Osteocyte (in vitro differentiated cells): ENCODE data around the gene PALM3. TPM values are rescaled to one million over a fixed set of nuclear protein-coding genes. Genes with fewer than 3 reads are reported as not detected.

Source experiments
- DNase-seq: peaks from one replicate; pipeline ENCODE4 v3.0.0; 2021; ENCODE audit warnings: mixed read lengths; ENCODE audit not compliant: unreplicated experiment; ENCODE audit errors: extremely low spot score
- H3K27ac Mint-ChIP-seq: one replicate; pipeline ENCODE4 v1.8.0; 2021; ENCODE audit warnings: mild to moderate bottlenecking, mixed read lengths; ENCODE audit not compliant: unreplicated experiment
- H3K27me3 Mint-ChIP-seq: one replicate; pipeline ENCODE4 v1.8.0; 2021; ENCODE audit warnings: mixed read lengths; ENCODE audit not compliant: unreplicated experiment
- H3K36me3 Mint-ChIP-seq: one replicate; pipeline ENCODE4 v1.8.0; 2021; ENCODE audit warnings: mixed read lengths; ENCODE audit not compliant: unreplicated experiment
- H3K4me1 Mint-ChIP-seq: one replicate; pipeline ENCODE4 v1.8.0; 2021; ENCODE audit warnings: mixed read lengths; ENCODE audit not compliant: unreplicated experiment
- H3K4me3 Mint-ChIP-seq: one replicate; pipeline ENCODE4 v1.8.0; 2021; ENCODE audit warnings: mild to moderate bottlenecking, moderate library complexity, mixed read lengths; ENCODE audit not compliant: unreplicated experiment
- H3K9me3 Mint-ChIP-seq: one replicate; pipeline ENCODE4 v1.8.0; 2021; ENCODE audit warnings: mixed read lengths; ENCODE audit not compliant: unreplicated experiment
- total RNA-seq: library from RNA; stranded (reverse); gene quantifications from 2 replicates; pipeline ENCODE4 v1.2.1, GENCODE V29; 2021
- TF ChIP-seq, protein P1 (sequence below): fragments of 200-600 bp; sonication (generic); IDR thresholded peaks from 2 replicates; pipeline ENCODE4 v1.5.0; 2021; ENCODE audit warnings: antibody characterized with exemption, mild to moderate bottlenecking, moderate library complexity

Gene PALM3
- total RNA-seq, 1 donor from 2014 or later = 0.30 TPM

DNA sequence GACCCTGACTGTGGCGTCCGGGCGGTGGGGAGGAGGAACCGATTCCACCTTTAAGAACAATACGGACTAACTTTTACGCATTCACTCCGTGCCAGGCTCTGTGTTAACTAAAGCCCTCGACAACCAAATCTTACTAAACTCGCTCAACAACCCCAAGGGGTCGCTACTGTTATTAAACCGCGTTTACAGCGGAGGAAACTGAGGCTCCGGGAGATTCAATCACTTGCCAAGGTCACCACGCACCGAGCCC is 27.5 kb upstream of the PALM3 start:
- peaks cover 11% of the 10 kb centered on the region for H3K36me3 Mint-ChIP-seq
- H3K27ac Mint-ChIP-seq = peak overlapping the region; percentile 42
- no peaks in the 10 kb centered on the region for H3K9me3 Mint-ChIP-seq
- TF ChIP-seq, protein P1, sequence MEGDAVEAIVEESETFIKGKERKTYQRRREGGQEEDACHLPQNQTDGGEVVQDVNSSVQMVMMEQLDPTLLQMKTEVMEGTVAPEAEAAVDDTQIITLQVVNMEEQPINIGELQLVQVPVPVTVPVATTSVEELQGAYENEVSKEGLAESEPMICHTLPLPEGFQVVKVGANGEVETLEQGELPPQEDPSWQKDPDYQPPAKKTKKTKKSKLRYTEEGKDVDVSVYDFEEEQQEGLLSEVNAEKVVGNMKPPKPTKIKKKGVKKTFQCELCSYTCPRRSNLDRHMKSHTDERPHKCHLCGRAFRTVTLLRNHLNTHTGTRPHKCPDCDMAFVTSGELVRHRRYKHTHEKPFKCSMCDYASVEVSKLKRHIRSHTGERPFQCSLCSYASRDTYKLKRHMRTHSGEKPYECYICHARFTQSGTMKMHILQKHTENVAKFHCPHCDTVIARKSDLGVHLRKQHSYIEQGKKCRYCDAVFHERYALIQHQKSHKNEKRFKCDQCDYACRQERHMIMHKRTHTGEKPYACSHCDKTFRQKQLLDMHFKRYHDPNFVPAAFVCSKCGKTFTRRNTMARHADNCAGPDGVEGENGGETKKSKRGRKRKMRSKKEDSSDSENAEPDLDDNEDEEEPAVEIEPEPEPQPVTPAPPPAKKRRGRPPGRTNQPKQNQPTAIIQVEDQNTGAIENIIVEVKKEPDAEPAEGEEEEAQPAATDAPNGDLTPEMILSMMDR = peak; percentile 40
- DNase-seq = no peak
- H3K4me3 Mint-ChIP-seq = peak overlapping the region; percentile 74
- no peaks in the 10 kb centered on the region for H3K27me3 Mint-ChIP-seq
- H3K4me1 Mint-ChIP-seq = peaks cover 15% of the 10 kb centered on the region

DNA sequence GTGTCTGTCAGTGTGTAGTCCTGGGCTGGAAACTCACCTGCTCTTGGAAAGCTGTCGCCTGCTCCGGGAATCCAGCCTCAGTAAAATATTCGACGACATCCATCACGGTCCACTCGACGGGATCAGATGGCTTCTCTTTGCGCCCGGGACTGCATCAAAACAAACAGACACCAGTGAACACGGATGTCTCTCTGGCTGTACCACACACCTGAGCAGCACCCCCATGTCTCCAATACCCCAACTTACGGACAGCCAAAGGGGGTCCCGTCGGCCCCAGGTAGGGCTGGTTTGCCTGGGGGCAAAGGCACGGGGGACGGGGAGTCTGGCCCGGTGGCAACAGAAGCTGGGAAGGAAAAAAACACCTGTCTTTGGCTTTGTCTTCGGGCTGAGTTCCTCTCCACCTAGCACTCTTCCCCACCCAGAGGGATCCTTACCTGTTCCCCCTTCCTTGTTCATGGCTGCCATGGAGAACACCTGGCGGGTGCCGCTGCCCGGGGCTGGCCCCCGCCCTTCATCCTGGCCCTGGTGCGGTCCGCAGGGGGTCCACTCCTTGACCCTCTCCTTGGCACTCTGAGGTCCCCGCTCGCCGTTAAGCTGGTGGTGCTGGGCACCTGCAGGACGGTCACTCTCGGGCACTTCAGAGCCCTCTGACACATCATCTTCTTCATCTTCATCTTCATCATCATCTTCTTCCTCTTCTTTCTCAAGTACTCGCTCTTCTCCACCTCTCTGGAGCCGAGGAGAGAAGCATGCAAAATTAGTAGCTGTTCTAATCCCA is 26.9 kb upstream of the PALM3 start:
- no peak for DNase-seq
- Mint-ChIP-seq H3K36me3 (peaks cover 11% of the 10 kb centered on the region), H3K9me3 (no peaks in the 10 kb centered on the region), H3K27ac (peak overlapping the region; percentile 42), H3K27me3 (no peaks in the 10 kb centered on the region), H3K4me3 (peak overlapping the region; percentile 74), H3K4me1 (peaks cover 15% of the 10 kb centered on the region)
- TF ChIP-seq, protein P1 = no peak

DNA sequence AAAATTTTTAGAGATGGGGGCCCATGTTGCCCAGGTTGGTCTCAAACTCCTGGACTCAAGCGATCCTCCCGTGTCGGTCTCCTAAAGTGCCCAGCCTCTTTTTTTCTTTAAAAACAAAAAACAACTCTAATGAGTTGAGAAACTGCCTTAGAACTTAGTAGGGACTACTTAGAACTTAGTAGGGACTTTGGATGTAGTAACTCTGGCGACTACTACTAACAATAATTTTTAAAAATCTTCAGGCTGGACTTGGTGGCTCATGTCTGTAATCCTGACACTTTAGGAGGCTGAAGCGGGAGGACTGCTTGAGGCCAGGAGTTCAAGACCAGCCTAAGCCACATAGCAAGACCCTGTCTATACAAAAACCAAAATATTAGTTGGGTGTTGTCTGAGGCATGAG is 24.2 kb upstream of the PALM3 start:
- Mint-ChIP-seq H3K36me3 (peaks cover 11% of the 10 kb centered on the region), H3K27me3 (no peaks in the 10 kb centered on the region), H3K27ac (no peak overlapping the region), H3K4me1 (peaks cover 18% of the 10 kb centered on the region), H3K9me3 (no peaks in the 10 kb centered on the region), H3K4me3 (no peak overlapping the region)
- no peak for DNase-seq
- TF ChIP-seq, protein P1 = no peak

DNA sequence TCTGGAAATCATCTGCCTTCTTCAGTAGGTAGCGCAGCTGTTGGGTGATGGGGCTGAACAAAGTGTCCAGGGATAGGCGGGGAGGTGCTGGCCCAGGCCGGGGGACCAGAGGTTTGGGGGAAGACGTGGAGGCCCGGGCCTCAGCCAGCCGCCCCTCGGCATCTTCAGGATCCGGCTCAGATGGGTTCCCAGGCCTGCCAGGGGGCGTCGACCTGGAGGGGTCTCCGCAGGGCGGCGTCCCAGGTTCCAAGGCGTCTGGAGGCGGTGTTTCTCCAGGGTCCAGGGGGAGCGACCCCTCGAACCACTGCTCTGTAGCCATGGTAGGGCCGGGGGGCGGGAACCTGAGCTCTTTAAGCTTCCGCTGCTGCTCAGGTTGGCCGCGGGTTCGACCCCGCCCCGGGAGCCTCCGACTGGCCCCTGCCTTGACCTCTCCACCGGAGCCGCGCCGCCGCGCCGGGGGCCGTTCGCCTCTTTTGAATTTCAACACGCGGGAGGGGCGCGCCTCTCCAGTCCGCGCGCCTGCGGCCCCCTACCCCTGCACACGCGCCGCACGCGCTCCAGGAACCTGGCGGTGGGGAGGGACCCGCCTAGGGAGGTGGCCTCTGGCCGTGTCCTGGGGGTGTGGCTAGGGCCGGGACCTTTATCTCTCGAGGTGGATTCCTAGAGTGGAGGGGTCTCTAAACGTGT is 23.6 kb upstream of the PALM3 start, which contains the start of gene C19orf67:
Gene C19orf67 (minus strand): TSS at position 475 of the 687 bp plus-strand sequence. CDS start 156 bp downstream, at position 319.
- no peak for DNase-seq
- H3K4me3 Mint-ChIP-seq = no peak within 1 kb of the TSS
- TF ChIP-seq, protein P1 = no peak

DNA sequence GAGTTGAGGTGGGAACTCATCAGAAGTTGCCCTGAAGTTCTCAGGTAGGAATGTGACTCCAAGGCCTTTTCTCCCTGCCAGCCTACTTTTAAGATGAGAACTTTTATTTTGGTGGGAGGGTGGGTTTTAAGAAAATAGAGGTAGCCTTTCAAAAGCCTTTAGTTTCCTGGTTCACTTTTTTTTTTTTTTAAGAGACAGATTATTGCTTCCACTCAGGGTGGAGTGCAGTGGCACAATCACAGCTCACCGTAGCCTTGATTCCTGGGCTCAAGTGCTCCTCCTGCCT is 20.7 kb upstream of the PALM3 start:
- Mint-ChIP-seq H3K27ac (no peak overlapping the region), H3K9me3 (no peaks in the 10 kb centered on the region), H3K36me3 (peaks cover 2% of the 10 kb centered on the region), H3K4me3 (peak overlapping the region; percentile 97), H3K27me3 (no peaks in the 10 kb centered on the region), H3K4me1 (peaks cover 21% of the 10 kb centered on the region)
- no peak for DNase-seq
- TF ChIP-seq, protein P1 = no peak

More for the DNA sequence above, 23.6 kb upstream of the PALM3 start, which contains the start of gene C19orf67:
- H3K9me3 Mint-ChIP-seq = no peaks in the 10 kb centered on the region
- H3K27ac Mint-ChIP-seq = no peak within 1 kb of the TSS
- H3K36me3 Mint-ChIP-seq = peaks cover 11% of the 10 kb centered on the region
- peaks cover 20% of the 10 kb centered on the region for H3K4me1 Mint-ChIP-seq
- no peaks in the 10 kb centered on the region for H3K27me3 Mint-ChIP-seq
